ENCODE results near the gene MAN1C1. TPM values are rescaled to one million over a fixed set of nuclear protein-coding genes. Genes with fewer than 3 reads are reported as not detected.
"Not testable (repeated sequence)": the region's sequence is repeated elsewhere in the genome, so short reads cannot be mapped to it uniquely, and the experiment has no call there.

The MAN1C1 gene
- total and polyA plus RNA-seq, 2 donors (not counting 3 experiments of a cell fraction or from before 2014, with no cell fraction given) = 1.5 to 4.0 TPM

DNA sequence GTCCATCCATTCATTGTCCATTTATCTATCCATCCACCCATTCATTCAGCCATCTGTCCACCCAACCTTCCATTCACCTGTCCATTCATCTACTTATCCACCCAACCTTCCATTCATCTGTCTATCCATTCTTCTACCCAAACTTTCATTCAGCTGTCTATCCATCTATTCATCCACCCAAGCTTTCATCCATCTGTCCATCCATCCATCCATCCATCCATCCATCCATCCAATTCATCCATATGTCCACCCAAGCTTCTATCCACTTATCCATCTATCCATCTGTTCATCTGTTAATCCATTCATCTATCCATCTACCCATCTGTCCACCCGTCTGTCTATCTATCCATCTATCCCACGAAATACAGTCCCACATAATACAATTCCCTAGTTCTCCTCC, 21.6 kb upstream of the MAN1C1 start:
- H2AFZ ChIP-seq (ENCODE audit: low read depth, low read length) = no peak overlapping the region
- no peaks in the 10 kb centered on the region for H4K20me1 ChIP-seq (replicated peaks; ENCODE audit: control insufficient read depth, extremely low read depth, insufficient read depth, low read length)
- no peaks in the 10 kb centered on the region for H3K36me3 ChIP-seq (ENCODE audit: control insufficient read depth in 2 of 2, extremely low read depth in 1 of 2, insufficient read depth in 2 of 2, low read length in 2 of 2)
- no TSS peak for BruUV-seq (replicated peaks)
- H3K9ac ChIP-seq (replicated peaks; ENCODE audit: extremely low read depth, insufficient read depth, low read length) = no peak overlapping the region
- TF ChIP-seq FOS (IDR thresholded peaks at IDR 0.05; ENCODE audit: borderline replicate concordance, insufficient read depth, low read length) = no peak
- TF ChIP-seq POLR2AphosphoS5 (IDR thresholded peaks at IDR 0.05; ENCODE audit: insufficient read depth, low read depth, low read length) = no peak
- intact Hi-C loops (cut with micrococcal nuclease) = no loop called here
- no peaks in the 10 kb centered on the region for H3K79me2 ChIP-seq (ENCODE audit: control insufficient read depth, insufficient read depth, low read length)
- no peaks in the 10 kb centered on the region for H3K9me1 ChIP-seq (replicated peaks; ENCODE audit: control insufficient read depth, extremely low read depth, insufficient read depth, low read length)
- ChIA-PET POLR2A (no interaction called here), CTCF (interaction anchor here (1.0 kb wide), 1 partner anchor 22 kb away, joined by 3 read pairs; no protein-coding TSS in a partner anchor)
- peaks cover 0 to 5% of the 10 kb centered on the region in 2 experiments for H3K27me3 ChIP-seq (ENCODE audit: control insufficient read depth in 2 of 2, insufficient read depth in 2 of 2, low read length in 2 of 2)
- H3K9me3 ChIP-seq (replicated peaks; ENCODE audit: control insufficient read depth, insufficient read depth, low read length) = no peaks in the 10 kb centered on the region
- H3K27ac ChIP-seq (ENCODE audit: insufficient read depth, low read depth, low read length) = no peak overlapping the region
- H3K4me2 ChIP-seq (ENCODE audit: insufficient read depth, low read length) = no peak overlapping the region
- H3K4me3 ChIP-seq (replicated peaks in 1 of 3; ENCODE audit: insufficient read depth in 1 of 3, low read depth in 1 of 3, low read length in 3 of 3) = no peak overlapping the region
- FAIRE-seq = no peak
- dilution Hi-C loops (cut with MboI; ENCODE audit: extremely low pct_ligation_motif_present, low sequenced_read_pairs) = no loop called here
- H3K4me1 ChIP-seq (ENCODE audit: control insufficient read depth, extremely low read depth, insufficient read depth, low read length) = no peaks in the 10 kb centered on the region
- no peak for DNase-seq (ENCODE audit: low read depth, low spot score)

DNA sequence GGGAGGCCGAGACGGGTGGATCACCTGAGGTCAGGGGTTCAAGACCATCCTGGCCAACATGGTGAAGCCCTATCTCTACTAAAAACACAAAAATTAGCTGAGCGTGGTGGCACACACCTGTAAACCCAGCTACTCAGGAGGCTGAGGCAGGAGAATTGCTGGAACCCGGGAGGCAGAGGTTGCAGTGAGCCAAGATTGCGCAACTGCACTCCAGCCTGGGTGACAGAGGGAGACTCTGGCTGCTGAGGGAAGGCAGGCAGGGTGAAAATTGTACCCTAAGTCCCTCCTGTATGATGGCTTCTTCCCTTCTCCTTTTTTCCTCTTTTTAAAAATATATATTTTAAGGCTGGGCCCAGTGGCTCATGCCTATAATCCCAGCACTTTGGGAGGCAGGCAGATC, 19.9 kb upstream of the MAN1C1 start:
- intact Hi-C loops (cut with micrococcal nuclease); H3K4me1 ChIP-seq (ENCODE audit: control insufficient read depth, extremely low read depth, insufficient read depth, low read length); BruUV-seq (replicated peaks); dilution Hi-C loops (cut with MboI; ENCODE audit: extremely low pct_ligation_motif_present, low sequenced_read_pairs); H3K4me2 ChIP-seq (ENCODE audit: insufficient read depth, low read length); H3K79me2 ChIP-seq (ENCODE audit: control insufficient read depth, insufficient read depth, low read length); H2AFZ ChIP-seq (ENCODE audit: low read depth, low read length); H3K27me3 ChIP-seq (ENCODE audit: control insufficient read depth in 2 of 2, insufficient read depth in 2 of 2, low read length in 2 of 2); H3K9me3 ChIP-seq (replicated peaks; ENCODE audit: control insufficient read depth, insufficient read depth, low read length); FAIRE-seq; H4K20me1 ChIP-seq (replicated peaks; ENCODE audit: control insufficient read depth, extremely low read depth, insufficient read depth, low read length); POLR2A ChIA-PET; DNase-seq (ENCODE audit: low read depth, low spot score); H3K27ac ChIP-seq (ENCODE audit: insufficient read depth, low read depth, low read length); H3K9me1 ChIP-seq (replicated peaks; ENCODE audit: control insufficient read depth, extremely low read depth, insufficient read depth, low read length); H3K36me3 ChIP-seq (ENCODE audit: control insufficient read depth in 2 of 2, extremely low read depth in 1 of 2, insufficient read depth in 2 of 2, low read length in 2 of 2); H3K9ac ChIP-seq (replicated peaks; ENCODE audit: extremely low read depth, insufficient read depth, low read length); H3K4me3 ChIP-seq (replicated peaks in 1 of 3; ENCODE audit: insufficient read depth in 1 of 3, low read depth in 1 of 3, low read length in 3 of 3): not testable (repeated sequence)
- CTCF ChIA-PET = interaction anchor here (1.0 to 4.0 kb wide), 3 partner anchors 12 to 24 kb away, joined by 3 to 15 read pairs (median 9); no protein-coding TSS in a partner anchor

Data from endothelial cell of umbilical vein (primary cell).